HepG2 (cell line): Measurements from ENCODE around the gene HS6ST2. TPM values are rescaled to one million over a fixed set of nuclear protein-coding genes. Genes with fewer than 3 reads are reported as not detected.

Experiments
- ATAC-seq: fragments of 200-7000 bp; cut with Tn5 transposase; 3 replicates; pipeline ENCODE4 v1.9.1; 2020; ENCODE audit warnings: mild to moderate bottlenecking, moderate library complexity
- BruUV-seq: library from RNA; stranded (reverse); fragments of 400-500 nt; replicated peaks from 2 replicates; lab custom pipeline; 2021; lab: Mats Ljungman, UMichigan
- CTCF ChIA-PET: fragments of 300-600 bp; formaldehyde crosslinking; extraction: SDS; loops from one replicate; lab custom pipeline; 2021; ENCODE audit warnings: low total read pairs, inconsistent platforms, low intra/inter-chr PET ratio; lab: Yijun Ruan, JAX
- POLR2A ChIA-PET: fragments of 350-600 bp; sonication (Branson Sonifier 250); formaldehyde crosslinking; loops from one replicate; lab custom pipeline; 2020; ENCODE audit warnings: antibody characterized with exemption, inconsistent platforms; lab: Yijun Ruan, JAX
- DNase-seq: peaks from one replicate; pipeline ENCODE4 v3.0.0-alpha.2; 2015; ENCODE audit warnings: low spot score
- FAIRE-seq: peaks from 3 replicates; lab custom pipeline; 2011; peaks lifted over from hg19 to GRCh38; lab: Jason Lieb, UNC
- H2AFZ ChIP-seq: one replicate; pipeline ENCODE4 v1.6.1; 2011; ENCODE audit warnings: low read length, inconsistent platforms
- H3K27ac ChIP-seq: fragments of 300-600 bp; 3 replicates; pipeline ENCODE4 v1.8.0; 2011; ENCODE audit warnings: mixed run types, mild to moderate bottlenecking, mixed read lengths, low read length, inconsistent platforms; ENCODE audit not compliant: insufficient read depth; ENCODE audit errors: extremely low read length
- H3K27me3 ChIP-seq, 2 experiments: fragments of 200-600 bp in 1 of 2; 2 replicates in 1 of 2; 3 replicates in 1 of 2; pipeline versions ENCODE4 v1.6.0 to v1.8.0; 2011; ENCODE audit warnings: low read length in 2 of 2, mild to moderate bottlenecking in 2 of 2, moderate library complexity in 2 of 2, inconsistent platforms in 1 of 2; ENCODE audit not compliant: insufficient read depth in 2 of 2, control insufficient read depth in 1 of 2
- H3K36me3 ChIP-seq, 2 experiments: fragments of 200-600 bp in 1 of 2; replicated peaks in 1 of 2; 2 replicates in 1 of 2; 3 replicates in 1 of 2; pipeline versions ENCODE4 v1.5.1 to v1.8.0; 2011; ENCODE audit warnings: low read length in 2 of 2, inconsistent platforms in 1 of 2; ENCODE audit not compliant: insufficient read depth in 2 of 2, control insufficient read depth in 1 of 2
- H3K4me1 ChIP-seq: 2 replicates; pipeline ENCODE4 v1.5.1; 2012; ENCODE audit warnings: low read length, inconsistent platforms; ENCODE audit not compliant: insufficient read depth
- H3K4me2 ChIP-seq: 2 replicates; pipeline ENCODE4 v1.6.0; 2011; ENCODE audit warnings: low read depth, low read length, inconsistent platforms
- H3K4me3 ChIP-seq, 3 experiments: fragments of 200-600 bp in 1 of 3; sonication (generic), shearing (Covaris generic) in 1 of 3; replicated peaks in 1 of 3; 2 replicates each; pipeline ENCODE4 v1.5.1; 2011 to 2016; ENCODE audit warnings: low read length in 3 of 3, inconsistent platforms in 2 of 3, low read depth in 2 of 3, mild to moderate bottlenecking in 2 of 3, control low read depth in 1 of 3, mixed read lengths in 1 of 3; ENCODE audit not compliant: insufficient read depth in 1 of 3
- H3K79me2 ChIP-seq: one replicate; pipeline ENCODE4 v1.6.1; 2011; ENCODE audit warnings: low read length, inconsistent platforms; ENCODE audit not compliant: insufficient read depth
- H3K9ac ChIP-seq: 2 replicates; pipeline ENCODE4 v1.6.0; 2011; ENCODE audit warnings: mild to moderate bottlenecking, low read depth, low read length, inconsistent platforms; ENCODE audit not compliant: insufficient read depth
- H3K9me3 ChIP-seq: 2 replicates; pipeline ENCODE4 v1.5.1; 2012; ENCODE audit warnings: mild to moderate bottlenecking, low read length
- H4K20me1 ChIP-seq: 2 replicates; pipeline ENCODE4 v1.6.0; 2011; ENCODE audit warnings: inconsistent platforms, mild to moderate bottlenecking, low read length, moderate library complexity; ENCODE audit not compliant: insufficient read depth
- AKAP8 ChIP-seq: sonication (generic); formaldehyde crosslinking; IDR thresholded peaks from 2 replicates; pipeline ENCODE4 v1.5.1; 2020; ENCODE audit warnings: mild to moderate bottlenecking, missing genetic modification reagents
- BCL6 ChIP-seq: IDR thresholded peaks from 2 replicates; pipeline ENCODE4 v1.6.1; 2016; ENCODE audit warnings: missing genetic modification reagents, missing compliant biosample characterization
- BRD4 ChIP-seq: sonication (generic); formaldehyde crosslinking; IDR thresholded peaks from 2 replicates; pipeline ENCODE4 v1.4.0; 2020; ENCODE audit warnings: missing genetic modification reagents
- CEBPG ChIP-seq: IDR thresholded peaks from 2 replicates; pipeline ENCODE4 v1.6.1; 2016
- MED13 ChIP-seq: sonication (generic); formaldehyde crosslinking; IDR thresholded peaks from 2 replicates; pipeline ENCODE4 v1.5.0; 2020; ENCODE audit warnings: missing genetic modification reagents
- MYNN ChIP-seq: sonication (generic); formaldehyde crosslinking; IDR thresholded peaks from 2 replicates; pipeline ENCODE4 v1.4.0; 2020; ENCODE audit warnings: mild to moderate bottlenecking, low read depth, missing genetic modification reagents
- RAD21 ChIP-seq: fragments of 450-650 bp; formaldehyde crosslinking; IDR thresholded peaks from 2 replicates; pipeline ENCODE4 v1.5.0; 2020; ENCODE audit warnings: mild to moderate bottlenecking
- SAP130 ChIP-seq: IDR thresholded peaks from 2 replicates; pipeline ENCODE4 v1.6.1; 2016; ENCODE audit warnings: low read depth
- SOX13 ChIP-seq, 3 experiments: fragments of 450-650 bp in 1 of 3; sonication (generic) in 1 of 3; formaldehyde crosslinking in 1 of 3; IDR thresholded peaks in 2 of 3; conservative IDR thresholded peaks in 1 of 3; 2 replicates each; pipeline versions ENCODE4 v1.5.0 to v1.6.1; 2016 to 2020; ENCODE audit warnings: antibody characterized with exemption in 1 of 3, mild to moderate bottlenecking in 1 of 3, missing compliant biosample characterization in 1 of 3, missing genetic modification reagents in 1 of 3, moderate library complexity in 1 of 3
- SOX5 ChIP-seq: IDR thresholded peaks from 2 replicates; pipeline ENCODE4 v1.6.1; 2016; ENCODE audit warnings: borderline replicate concordance
- ZNF264 ChIP-seq: sonication (generic); formaldehyde crosslinking; IDR thresholded peaks from 2 replicates; pipeline ENCODE4 v1.4.0; 2020; ENCODE audit warnings: missing genetic modification reagents
- ZNF331 ChIP-seq: sonication (generic); formaldehyde crosslinking; IDR thresholded peaks from 2 replicates; pipeline ENCODE4 v1.4.0; 2020; ENCODE audit warnings: missing genetic modification reagents
- ZNF574 ChIP-seq: sonication (generic); formaldehyde crosslinking; IDR thresholded peaks from 2 replicates; pipeline ENCODE4 v1.4.0; 2020; ENCODE audit warnings: missing genetic modification reagents
- ZNF784 ChIP-seq: sonication (generic); formaldehyde crosslinking; IDR thresholded peaks from 2 replicates; pipeline ENCODE4 v1.5.1; 2020; ENCODE audit warnings: missing genetic modification reagents, mild to moderate bottlenecking, borderline replicate concordance
- WGBS: methylation state at CpG from one replicate; pipeline ENCODE4 v1.1.6; 2017; ENCODE audit warnings: low lambda C conversion rate; 5-methylcytosine and 5-hydroxymethylcytosine counted together
- in situ Hi-C: cut with HindIII; loops from 2 replicates; pipeline ENCODE4 v1.10.0; 2017; ENCODE audit warnings: low pct_unique_long_range_greater_than_20kb; ENCODE audit not compliant: extremely low pct_ligation_motif_present
- intact Hi-C: fragments of 100-400 bp; cut with micrococcal nuclease; formaldehyde crosslinking; loops from one replicate; pipeline ENCODE4 v1.10.0; 2022; ENCODE audit not compliant: unreplicated experiment
- polyA plus RNA-seq, 8 experiments: library from polyadenylated mRNA; depleted of rRNA in 3 of 8; stranded (reverse) in 7 of 8; unstranded in 1 of 8; fragments of >200 nt; fragmentation: Illumina TruSeq in 4 of 8; extraction: Trizol in 4 of 8; gene quantifications; 2 replicates each; pipeline versions ENCODE4 v1.2.1 to v1.2.3, GENCODE V29; 2011 to 2016; ENCODE audit warnings: low read depth in 4 of 8, missing spikeins in 1 of 8, mixed read lengths in 1 of 8; ENCODE audit not compliant: insufficient read depth in 1 of 8
- total RNA-seq, 5 experiments: library from RNA; depleted of rRNA; stranded (reverse); fragments of >200 nt; fragmentation: Illumina TruSeq; extraction: Trizol; gene quantifications; 2 replicates each; pipeline ENCODE4 v1.2.3, GENCODE V29; 2016; ENCODE audit warnings: low read depth in 1 of 5

The HS6ST2 gene
- total and polyA plus RNA-seq, 2 of the 13 experiments (the other 11 are each of a cell fraction or from before 2014, with no cell fraction given) = 0.05 TPM; not detected in 1

GRCh38 chrX:132609362-132609848 is 349.0 kb downstream of the HS6ST2 start:
- Histone ChIP-seq H3K27ac (no peak overlapping the region), H3K9me3 (no peaks in the 10 kb centered on the region), H4K20me1 (no peaks in the 10 kb centered on the region), H3K4me2 (no peak overlapping the region), H2AFZ (no peak overlapping the region), H3K36me3 (no peaks in the 10 kb centered on the region), H3K4me3 (no peak overlapping the region), H3K79me2 (no peaks in the 10 kb centered on the region), H3K4me1 (peaks cover 55% of the 10 kb centered on the region), H3K27me3 (no peaks in the 10 kb centered on the region), H3K9ac (no peak overlapping the region)
- intact Hi-C loops (no loop called here), in situ Hi-C loops (loop anchor here (10.0 kb wide), 1 partner anchor 205 kb away; no protein-coding TSS in a partner anchor)
- no TSS peak for BruUV-seq
- FAIRE-seq = no peak
- POLR2A ChIA-PET = no interaction called here
- ATAC-seq = no peak
- WGBS = 92% methylated on average over 1 of the region's 1 CpG
- TF ChIP-seq CEBPG (CRISPR knock-in tag) = 0 out of 2 replicates have a peak, but pooled peaks have one; percentile 28
- peak; percentile 59 for TF ChIP-seq BCL6 (CRISPR knock-in tag)
- TF ChIP-seq RAD21 (CRISPR knock-in tag) = no peak
- CTCF ChIA-PET = no interaction called here
- no peak for DNase-seq

GRCh38 chrX:132603700-132604286 is 354.6 kb downstream of the HS6ST2 start:
- H3K9me3 ChIP-seq = no peaks in the 10 kb centered on the region
- peak overlapping the region; percentile 55 for H3K27ac ChIP-seq
- DNase-seq = peak; percentile 83
- CTCF ChIA-PET = no interaction called here
- H3K4me1 ChIP-seq = peaks cover 40% of the 10 kb centered on the region
- H3K4me3 ChIP-seq = peak overlapping the region in 1 of 3 experiments; percentile 34; a peak in 1 of 6 replicates
- no TSS peak for BruUV-seq
- H3K4me2 ChIP-seq = peak overlapping the region; percentile 36
- FAIRE-seq = peak; percentile 88
- H3K36me3 ChIP-seq = no peaks in the 10 kb centered on the region
- H4K20me1 ChIP-seq = no peaks in the 10 kb centered on the region
- no peaks in the 10 kb centered on the region for H3K79me2 ChIP-seq
- H3K27me3 ChIP-seq = no peaks in the 10 kb centered on the region
- ATAC-seq = peak; percentile 94
- intact Hi-C loops = no loop called here
- POLR2A ChIA-PET = interaction anchor here (0.9 to 2.3 kb wide), 9 partner anchors 11 to 234 kb away, joined by 3 to 9 read pairs (median 6); partner anchors contain the start of gene MBNL3
- in situ Hi-C loops = loop anchor here (10.0 kb wide), 1 partner anchor 199 kb away; no protein-coding TSS in a partner anchor
- 7% methylated on average over 6 of the region's 6 CpGs for WGBS
- H2AFZ ChIP-seq = no peak overlapping the region
- H3K9ac ChIP-seq = no peak overlapping the region
- TF ChIP-seq ZNF784 (no peak), AKAP8 (CRISPR knock-in tag) (no peak), SOX13 (IDR thresholded peaks at IDR 0.05) (no peak), SOX13 (CRISPR knock-in tag; conservative IDR thresholded peaks at IDR 0.05 in 1 of 2, IDR thresholded peaks at IDR 0.05 in 1 of 2) (peak in 1 of 2 experiments; percentile 69; a peak in 2 of 4 replicates), ZNF264 (CRISPR knock-in tag) (no peak), ZNF331 (CRISPR knock-in tag) (no peak), SOX5 (CRISPR knock-in tag) (peak; percentile 60; the same call in 1 of the 2 replicates), MED13 (CRISPR knock-in tag) (peak; percentile 62; the same call in 1 of the 2 replicates), ZNF574 (0 out of 2 replicates have a peak, but pooled peaks have one; percentile 33), SAP130 (peak; percentile 59), BRD4 (no peak), MYNN (CRISPR knock-in tag) (no peak)
